LNCAP (cell line): ENCODE data around the gene VAPA.

Experiments
- CTCF ChIP-seq: fragments of 450-650 bp; IDR thresholded peaks from 2 replicates; pipeline ENCODE4 v1.5.1; 2017; ENCODE audit warnings: mild to moderate bottlenecking

Gene VAPA

GRCh38 chr18:9943311-9943710 is 29.5 kb downstream of the VAPA start:
- TF ChIP-seq CTCF = no peak

- no peak for TF ChIP-seq CTCF
These were observed 31.0 kb downstream of the VAPA start for GRCh38 chr18:9944805-9945204.

- TF ChIP-seq CTCF = no peak
These were observed 33.0 kb downstream of the VAPA start for GRCh38 chr18:9946831-9947230.

GRCh38 chr18:9947248-9947647 is 33.4 kb downstream of the VAPA start:
- TF ChIP-seq CTCF = no peak

- no peak for TF ChIP-seq CTCF
These were observed 35.5 kb downstream of the VAPA start for GRCh38 chr18:9949315-9949714.

- no peak for TF ChIP-seq CTCF
These were observed 36.0 kb downstream of the VAPA start for GRCh38 chr18:9949861-9950260.

GRCh38 chr18:9950289-9951016 is 36.6 kb downstream of the VAPA start:
- no peak for TF ChIP-seq CTCF
